ENCODE results near the gene MED26. TPM values are rescaled to one million over a fixed set of nuclear protein-coding genes. Genes with fewer than 3 reads are reported as not detected.
"Not testable (repeated sequence)": the region's sequence is repeated elsewhere in the genome, so short reads cannot be mapped to it uniquely, and the experiment has no call there.

MED26 gene
- 5.1 and 6.2 TPM in 2 replicates for total RNA-seq (2014; rRNA removed; shearing (Covaris generic))

- DNase-seq (ENCODE audit: low read depth) = peak; percentile 97
Observed at GRCh38 chr19:16628183-16628983, at the start of gene MED26. Gene MED26 (minus strand): TSS chr19:16628204. CDS start chr19:16627943, 261 bp downstream.

GRCh38 chr19:16677055-16677454 is 49.1 kb upstream of the MED26 start:
- no peak for DNase-seq (ENCODE audit: low read depth)

DNA sequence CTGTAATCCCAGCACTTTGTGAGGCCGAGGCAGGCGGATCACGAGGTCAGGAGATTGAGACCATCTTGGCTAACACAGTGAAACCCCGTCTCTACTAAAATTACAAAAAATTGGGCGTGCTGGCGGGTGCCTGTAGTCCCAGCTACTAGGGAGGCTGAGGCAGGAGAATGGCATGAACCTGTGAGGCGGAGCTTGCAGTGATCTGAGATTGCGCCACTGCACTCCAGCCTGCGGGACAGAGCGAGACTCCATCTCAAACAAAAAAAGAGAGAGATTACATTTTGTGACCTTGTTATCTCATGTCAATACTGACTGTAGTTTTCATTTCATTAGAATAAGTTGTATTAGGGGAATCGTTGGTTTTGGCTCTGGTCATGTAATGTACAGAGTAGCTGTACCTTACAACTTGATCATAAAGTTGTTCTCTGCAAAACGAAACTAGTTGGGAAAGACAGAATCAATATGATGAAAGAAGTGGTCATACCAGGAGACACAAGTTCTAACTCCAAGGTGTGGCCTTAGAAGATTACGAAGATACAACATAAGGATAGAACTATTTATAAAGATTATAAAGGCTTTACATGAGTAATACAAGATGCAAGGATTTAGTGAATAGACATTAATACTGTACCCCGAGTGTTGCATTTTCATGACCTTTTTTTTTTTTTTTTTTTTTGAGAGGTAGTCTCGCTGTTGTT is 48.2 kb upstream of the MED26 start:
- no peak for DNase-seq (ENCODE audit: low read depth)

DNA sequence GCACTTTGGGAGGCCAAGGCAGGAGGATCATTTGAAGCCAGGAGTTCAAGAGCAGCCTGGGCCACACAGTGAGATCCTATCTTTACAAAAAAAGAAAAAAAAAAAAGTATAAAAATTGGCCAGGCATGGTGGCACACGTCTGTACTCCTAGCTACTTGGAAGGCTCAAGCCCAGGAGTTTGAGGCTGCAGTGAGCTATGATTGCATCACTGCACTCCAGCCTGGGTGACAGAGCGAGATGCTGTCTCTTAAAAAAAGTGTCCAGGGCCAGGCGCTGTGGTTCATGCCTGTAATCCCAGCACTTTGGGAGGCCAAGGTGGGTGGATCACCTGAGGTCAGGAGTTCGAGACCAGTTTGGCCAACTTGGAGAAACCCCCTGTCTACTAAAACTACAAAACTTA is 45.8 kb upstream of the MED26 start:
- DNase-seq (ENCODE audit: low read depth) = not testable (repeated sequence)

- DNase-seq (ENCODE audit: low read depth) = no peak
Observed at GRCh38 chr19:16673231-16673630, 45.2 kb upstream of the MED26 start.

- no peak for DNase-seq (ENCODE audit: low read depth)
Observed at GRCh38 chr19:16671652-16672274, 43.8 kb upstream of the MED26 start.

DNA sequence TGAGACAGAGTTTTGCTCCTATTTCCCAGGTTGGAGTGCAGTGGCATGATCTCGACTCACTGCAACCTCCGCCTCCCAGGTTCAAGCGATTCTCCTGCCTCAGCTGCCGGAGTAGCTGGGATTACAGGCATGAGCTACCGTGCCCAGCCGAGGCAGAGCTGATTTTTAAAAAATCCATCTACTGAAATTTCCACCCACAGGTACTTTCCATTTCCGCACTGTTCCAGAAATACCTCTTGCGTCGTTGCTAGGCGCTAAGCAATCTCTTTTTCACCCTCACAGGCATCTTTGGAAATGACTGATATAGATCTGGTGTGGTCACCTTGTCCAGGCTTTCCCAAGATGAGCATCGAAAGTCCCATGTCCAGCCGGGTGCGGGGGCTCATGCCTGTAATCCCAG is 42.3 kb upstream of the MED26 start:
- DNase-seq (ENCODE audit: low read depth) = no peak

GRCh38 chr19:16668702-16669101 is 40.7 kb upstream of the MED26 start:
- not testable (repeated sequence) for DNase-seq (ENCODE audit: low read depth)

DNA sequence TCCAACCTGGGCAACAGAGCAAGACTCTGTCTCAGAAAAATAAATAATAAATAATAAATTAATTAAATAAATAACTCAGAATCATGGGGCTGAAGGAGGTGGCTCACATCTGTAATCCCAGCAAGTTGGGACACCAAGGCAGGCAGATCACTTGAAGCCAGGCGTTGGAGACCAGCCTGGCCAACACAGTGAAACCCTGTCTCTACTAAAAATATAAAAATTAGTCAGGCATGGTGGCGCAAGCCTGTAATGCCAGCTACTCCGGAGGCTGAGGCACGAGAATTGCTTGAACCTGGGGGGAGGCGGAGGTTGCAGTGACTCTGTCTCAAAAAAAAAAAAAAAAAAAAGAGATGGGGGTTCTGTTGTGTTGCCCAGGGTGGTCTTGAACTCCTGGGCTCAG is 40.2 kb upstream of the MED26 start:
- no peak for DNase-seq (ENCODE audit: low read depth)

DNA sequence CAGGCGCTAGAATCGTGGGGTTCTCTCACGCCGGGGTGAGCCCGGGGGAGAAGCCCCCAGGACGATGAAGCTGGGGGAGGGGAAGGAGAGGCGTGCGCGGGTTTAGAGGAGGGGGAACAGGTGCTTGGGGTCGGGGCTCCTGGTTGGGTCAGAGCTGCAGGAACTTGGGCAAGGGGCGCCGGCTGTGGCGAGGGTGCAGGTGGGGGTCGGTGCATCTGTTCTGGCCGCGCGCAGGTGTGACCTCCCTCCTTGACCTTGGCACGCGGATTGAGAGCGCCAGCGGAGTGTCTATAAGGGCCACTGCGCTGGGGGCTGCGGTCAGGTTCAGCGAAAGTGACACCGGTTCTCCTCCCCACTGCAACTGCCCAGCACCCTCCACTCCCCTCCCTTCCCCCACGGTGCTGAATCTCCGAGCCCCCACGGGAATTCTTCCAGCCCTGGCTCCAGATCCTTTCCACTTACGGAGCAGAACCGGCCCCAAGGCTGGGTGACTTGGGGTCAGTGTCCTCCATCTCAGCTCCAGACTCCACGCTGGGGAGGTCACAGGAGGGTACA is 33.6 kb upstream of the MED26 start:
- peak; percentile 13 for DNase-seq (ENCODE audit: low read depth)

DNA sequence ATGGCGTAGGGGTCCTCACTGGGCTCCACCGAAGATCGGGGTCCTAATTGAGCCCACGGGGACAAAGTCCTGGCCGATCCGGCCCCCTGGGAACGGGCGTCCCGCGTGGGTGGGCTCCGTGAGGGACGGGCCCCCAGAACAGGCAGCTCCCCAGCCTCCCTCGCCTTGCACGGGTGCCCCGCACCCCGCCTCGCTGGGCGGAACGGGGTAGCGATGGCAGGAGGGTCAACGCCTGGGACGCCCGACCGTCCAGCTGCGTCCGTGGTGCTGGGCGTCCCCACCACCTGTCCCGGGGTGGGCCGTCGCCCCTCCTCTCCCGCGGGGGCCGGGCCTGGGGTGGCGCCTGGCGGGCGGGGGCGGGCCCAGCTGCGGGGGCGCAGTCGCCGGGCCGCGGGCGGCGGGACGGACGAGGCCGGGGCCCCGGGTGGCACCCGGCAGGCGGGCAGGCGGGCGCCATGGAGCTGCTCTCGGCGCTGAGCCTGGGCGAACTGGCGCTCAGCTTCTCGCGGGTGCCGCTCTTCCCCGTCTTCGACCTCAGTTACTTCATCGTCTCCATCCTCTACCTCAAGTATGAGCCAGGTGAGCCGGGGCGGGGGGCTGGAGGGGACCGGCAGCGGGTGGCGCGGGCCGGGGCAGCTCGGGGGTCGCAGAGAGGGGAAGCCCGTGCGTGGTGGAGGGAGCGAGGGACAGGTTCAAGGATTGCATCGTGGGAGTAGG is 32.9 kb upstream of the MED26 start, which contains the start of gene TMEM38A:
Gene TMEM38A (plus strand): TSS at position 377 of the 717 bp plus-strand sequence. CDS start 79 bp downstream, at position 456.
- DNase-seq (ENCODE audit: low read depth) = peak; percentile 20

DNA sequence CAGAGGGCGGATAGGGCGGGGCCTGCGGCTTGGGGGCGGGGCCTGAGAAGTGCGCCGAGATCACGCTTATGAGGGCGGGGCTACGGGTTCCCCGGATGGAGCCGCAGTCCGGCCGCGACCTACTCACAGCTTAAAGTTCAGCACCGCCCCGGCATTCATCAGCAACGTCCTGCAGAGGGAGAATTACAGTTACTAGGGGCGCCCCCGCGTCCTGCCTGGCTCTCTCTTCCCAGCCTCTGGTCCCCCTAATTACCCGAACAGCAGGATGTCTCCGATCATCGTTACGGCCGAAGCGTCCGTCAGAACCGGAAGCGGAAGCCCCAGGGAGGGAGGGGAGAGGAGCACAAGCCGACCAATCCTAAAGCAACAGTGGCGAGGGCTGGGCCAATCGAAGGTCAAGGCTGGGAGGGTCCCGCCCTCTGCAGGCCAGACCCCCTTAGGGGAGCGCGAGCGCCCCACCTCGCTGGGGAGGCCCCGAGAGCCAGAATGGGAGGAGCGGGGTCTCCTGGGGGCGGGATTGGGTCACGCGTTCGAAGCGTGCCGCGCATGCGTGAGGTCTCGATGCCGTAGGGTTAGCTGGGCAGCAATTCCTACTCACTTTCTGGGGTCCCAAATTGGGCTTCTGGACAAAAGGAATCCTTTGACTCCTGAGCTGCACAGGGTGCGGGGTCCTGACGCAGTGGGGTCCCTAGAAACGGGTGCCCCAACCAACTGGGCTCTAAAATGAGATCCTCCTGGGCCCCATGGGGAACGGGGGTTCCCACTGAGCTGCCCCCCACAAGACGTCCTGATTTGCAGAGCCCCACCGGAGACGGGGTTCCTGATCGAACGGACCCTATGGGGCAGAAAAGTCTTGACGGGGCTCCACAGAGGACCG is 32.1 kb upstream of the MED26 start, which contains the start of gene SMIM7:
Gene SMIM7 (minus strand): TSS at position 313 of the 877 bp plus-strand sequence. CDS start 34 bp downstream, at position 279.
- peak; percentile 100 for DNase-seq (ENCODE audit: low read depth)

- no peak for DNase-seq (ENCODE audit: low read depth)
Observed at GRCh38 chr19:16659464-16659831, 31.4 kb upstream of the MED26 start.

DNA sequence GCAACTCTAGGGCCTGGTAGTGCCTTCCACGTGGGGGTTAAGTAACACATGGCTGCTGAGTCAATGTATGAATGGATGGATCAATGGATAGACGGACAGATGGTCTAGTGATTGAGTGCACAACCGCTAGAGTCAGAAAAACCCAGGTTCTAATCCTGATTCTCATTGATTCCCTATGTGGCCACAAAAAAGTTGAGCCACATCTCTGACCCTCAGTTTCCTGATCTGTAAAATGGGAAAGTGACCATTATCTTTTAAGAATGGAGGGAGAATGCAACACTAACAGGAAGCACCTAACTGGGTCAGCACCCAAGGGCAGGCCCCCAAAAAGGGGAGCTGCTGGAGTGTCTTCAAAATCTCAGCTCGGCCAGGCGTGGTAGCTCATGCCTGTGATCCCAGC is 29.4 kb upstream of the MED26 start:
- DNase-seq (ENCODE audit: low read depth) = no peak

- DNase-seq (ENCODE audit: low read depth) = no peak
Observed at GRCh38 chr19:16655727-16656126, 27.7 kb upstream of the MED26 start.

GRCh38 chr19:16654627-16655026 is 26.6 kb upstream of the MED26 start:
- no peak for DNase-seq (ENCODE audit: low read depth)

DNA sequence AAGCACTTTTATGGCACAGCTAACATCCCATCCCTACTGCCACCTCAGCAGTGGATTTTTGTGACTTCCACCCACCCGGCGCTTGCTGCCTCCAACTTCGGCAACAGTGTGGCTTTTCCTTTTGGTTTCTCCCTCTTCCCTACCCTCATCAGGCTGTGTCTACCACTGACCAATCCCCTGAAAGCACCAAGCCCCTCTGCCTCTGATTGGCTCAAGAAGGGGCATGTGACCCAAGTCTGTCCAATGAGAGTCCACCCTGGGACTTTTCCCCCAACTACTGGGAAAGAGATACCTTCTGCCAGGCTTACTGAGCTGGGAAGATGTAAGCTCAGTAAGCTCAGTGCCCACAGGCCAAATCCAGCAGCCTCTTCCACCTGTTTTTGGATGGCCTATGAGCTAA is 26.1 kb upstream of the MED26 start:
- peak; percentile 23 for DNase-seq (ENCODE audit: low read depth)

DNA sequence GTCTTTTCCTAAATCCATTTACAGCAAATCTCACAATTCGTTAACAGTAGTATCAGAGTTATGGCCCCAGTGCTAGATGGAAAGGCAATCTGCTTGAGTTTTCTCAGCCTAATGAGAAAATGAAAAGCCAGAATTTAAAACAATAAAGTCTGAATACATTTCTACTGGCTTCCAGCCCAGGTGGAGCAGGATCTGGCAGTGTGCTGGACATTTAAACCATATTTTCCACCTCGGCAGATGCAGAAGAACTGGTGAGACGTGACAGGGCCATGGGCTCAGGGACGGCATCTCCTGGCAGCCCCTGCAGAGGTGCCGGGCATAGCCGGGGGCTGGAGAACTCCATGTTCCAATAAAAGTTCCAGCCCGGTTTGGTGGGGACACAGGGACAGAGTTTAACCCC is 24.9 kb upstream of the MED26 start:
- DNase-seq (ENCODE audit: low read depth) = no peak

DNA sequence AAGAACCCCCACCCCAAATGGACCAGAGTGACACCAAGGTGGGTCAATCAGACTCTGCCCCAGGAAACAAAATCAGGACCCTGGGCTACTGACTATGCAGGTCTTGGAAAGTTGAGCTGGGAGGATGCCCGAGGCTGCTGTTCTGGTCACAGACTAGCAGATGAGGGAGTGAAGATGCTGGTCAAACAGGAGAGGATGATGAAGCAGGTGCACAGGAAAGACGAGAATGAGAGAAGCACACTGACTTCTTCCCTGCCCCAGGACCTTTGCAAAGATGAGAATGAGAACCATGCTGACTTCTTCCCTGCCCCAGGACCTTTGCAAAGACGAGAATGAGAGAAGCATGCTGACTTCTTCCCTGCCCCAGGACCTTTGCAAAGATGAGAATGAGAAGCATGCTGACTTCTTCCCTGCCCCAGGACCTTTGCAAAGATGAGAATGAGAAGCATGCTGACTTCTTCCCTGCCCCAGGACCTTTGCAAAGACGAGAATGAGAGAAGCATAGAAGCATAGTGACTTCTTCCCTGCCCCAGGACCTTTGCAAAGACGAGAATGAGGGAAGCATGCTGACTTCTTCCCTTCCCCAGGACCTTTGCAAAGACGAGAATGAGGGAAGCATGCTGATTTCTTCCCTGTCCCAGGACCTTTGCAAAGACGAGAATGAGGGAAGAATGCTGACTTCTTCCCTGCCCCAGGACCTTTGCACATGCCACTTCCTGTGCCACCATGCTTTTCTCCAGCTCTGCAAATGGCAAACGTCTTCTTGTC is 23.6 kb upstream of the MED26 start:
- not testable (repeated sequence) for DNase-seq (ENCODE audit: low read depth)

GRCh38 chr19:16650821-16651220 is 22.8 kb upstream of the MED26 start:
- DNase-seq (ENCODE audit: low read depth) = no peak
